Sciatic nerve (tissue), 2 donors: ENCODE measurements around the gene LRSAM1. TPM values are rescaled to one million over a fixed set of nuclear protein-coding genes. Genes with fewer than 3 reads are reported as not detected.

Experiments used
- ATAC-seq: fragments of 200-7000 bp; cut with Tn5 transposase; one replicate; pipeline ENCODE4 v1.9.1; 2020; ENCODE audit warnings: mild to moderate bottlenecking, moderate library complexity
- DNase-seq: peaks from one replicate; pipeline ENCODE4 v3.0.0-alpha.2; 2020; ENCODE audit warnings: low spot score
- intact Hi-C: fragments of 100-400 bp; cut with DNase I; formaldehyde crosslinking; loops from one replicate; pipeline ENCODE4 v1.14.2; 2022
- total RNA-seq: library from RNA; stranded (reverse); fragmentation: NEBNext Ultra II Directional; extraction: Animal tissue kit (Norgen Biotek cat#: 25700); gene quantifications from one replicate; pipeline ENCODE4 v1.2.1, GENCODE V29; 2021
- donor health status: DM: no; HTN: no; CAD: no.
- donor health status: DM: no; HTN: no; CAD: no.

LRSAM1 gene
- total RNA-seq, 1 donor from 2014 or later, result 27.0 TPM

- no peak for ATAC-seq
- intact Hi-C loops, result no loop called here
- no peak for DNase-seq
Observed at GRCh38 chr9:127522727-127523126, 71.4 kb downstream of the LRSAM1 start.

GRCh38 chr9:127523312-127523851 lies 72.1 kb downstream of the LRSAM1 start:
- no peak for DNase-seq

GRCh38 chr9:127524373-127524772 lies 73.1 kb downstream of the LRSAM1 start:
- intact Hi-C loops, result no loop called here
- no peak for DNase-seq
- no peak for ATAC-seq

More at GRCh38 chr9:127523312-127523851, 72.1 kb downstream of the LRSAM1 start:
- intact Hi-C loops, result no loop called here
- no peak for ATAC-seq

GRCh38 chr9:127525401-127526188 lies 74.3 kb downstream of the LRSAM1 start:
- DNase-seq (no peak), ATAC-seq (no peak)
- intact Hi-C loops, result no loop called here

- DNase-seq, result no peak
- intact Hi-C loops, result no loop called here
Observed at GRCh38 chr9:127526655-127527559, 75.6 kb downstream of the LRSAM1 start.

GRCh38 chr9:127527560-127528268 lies 76.4 kb downstream of the LRSAM1 start:
- ATAC-seq, result no peak
- intact Hi-C loops, result no loop called here
- DNase-seq, result no peak

More at GRCh38 chr9:127526655-127527559, 75.6 kb downstream of the LRSAM1 start:
- no peak for ATAC-seq

- ATAC-seq (no peak), DNase-seq (no peak)
- intact Hi-C loops, result no loop called here
Observed at GRCh38 chr9:127528422-127529251, 77.3 kb downstream of the LRSAM1 start.

GRCh38 chr9:127529671-127530070 lies 78.4 kb downstream of the LRSAM1 start:
- ATAC-seq, result no peak
- intact Hi-C loops, result no loop called here
- no peak for DNase-seq

GRCh38 chr9:127530206-127530941 lies 79.1 kb downstream of the LRSAM1 start:
- intact Hi-C loops, result no loop called here
- DNase-seq, result no peak
- no peak for ATAC-seq

- intact Hi-C loops, result no loop called here
- no peak for ATAC-seq
Observed at GRCh38 chr9:127531676-127532075, 80.4 kb downstream of the LRSAM1 start.

GRCh38 chr9:127534250-127534906 lies 83.1 kb downstream of the LRSAM1 start:
- no peak for ATAC-seq

More at GRCh38 chr9:127531676-127532075, 80.4 kb downstream of the LRSAM1 start:
- DNase-seq, result no peak

GRCh38 chr9:127534931-127535330 lies 83.6 kb downstream of the LRSAM1 start:
- intact Hi-C loops, result no loop called here
- ATAC-seq (no peak), DNase-seq (no peak)

More at GRCh38 chr9:127534250-127534906, 83.1 kb downstream of the LRSAM1 start:
- intact Hi-C loops, result no loop called here
- DNase-seq, result no peak

GRCh38 chr9:127535396-127535795 lies 84.1 kb downstream of the LRSAM1 start:
- no peak for DNase-seq
- intact Hi-C loops, result no loop called here
- ATAC-seq, result no peak

GRCh38 chr9:127535834-127536233 lies 84.5 kb downstream of the LRSAM1 start:
- intact Hi-C loops, result no loop called here
- ATAC-seq, result peak; percentile 38
- DNase-seq, result no peak

- intact Hi-C loops, result no loop called here
- no peak for ATAC-seq
- DNase-seq, result no peak
Observed at GRCh38 chr9:127536499-127536898, 85.2 kb downstream of the LRSAM1 start.

GRCh38 chr9:127537014-127537413 lies 85.7 kb downstream of the LRSAM1 start:
- no peak for DNase-seq
- intact Hi-C loops, result no loop called here
- ATAC-seq, result no peak

GRCh38 chr9:127537792-127538191 lies 86.5 kb downstream of the LRSAM1 start:
- DNase-seq, result no peak
- ATAC-seq, result no peak
- intact Hi-C loops, result no loop called here
